ENCODE results near the gene SMG6. TPM values are rescaled to one million over a fixed set of nuclear protein-coding genes. Genes with fewer than 3 reads are reported as not detected.

Gene SMG6
- total and polyA plus RNA-seq, 2 of the 4 experiments (the other 2 are of a cell fraction), result 16.3 to 30.3 TPM

GRCh38 chr17:2331303-2331702, 27.7 kb upstream of the SMG6 start:
- WGBS, 2 experiments (ENCODE audit: extremely low coverage in 2 of 2, insufficient read length in 1 of 2), result no CpG with 5 or more reads among the region's 3 CpGs
- Histone ChIP-seq H2BK20ac (ENCODE audit: low read depth, low read length) (no peak overlapping the region), H3K18ac (ENCODE audit: low read depth, low read length) (no peak overlapping the region), H2AK5ac (ENCODE audit: low read depth, low read length) (no peak overlapping the region), H3K4me3 (ENCODE audit: insufficient read depth, low read depth, low read length) (no peak overlapping the region), H3K79me1 (ENCODE audit: low read depth in 1 of 2, low read length in 2 of 2) (peaks cover 38 to 55% of the 10 kb centered on the region in 2 experiments), H3K9ac (ENCODE audit: low read depth, low read length) (no peak overlapping the region), H4K5ac (ENCODE audit: low read depth, low read length) (no peak overlapping the region), H3K9me3 (ENCODE audit: control insufficient read depth, insufficient read depth, low read length) (no peaks in the 10 kb centered on the region), H3K14ac (replicated peaks; ENCODE audit: low read depth, low read length) (no peak overlapping the region), H3K4ac (ENCODE audit: low read depth, low read length) (no peak overlapping the region), H3K27me3 (ENCODE audit: control insufficient read depth, insufficient read depth, low read length) (no peaks in the 10 kb centered on the region), H4K8ac (ENCODE audit: low read depth in 2 of 2, low read length in 2 of 2) (no peak overlapping the region), H3K23ac (ENCODE audit: low read depth, low read length) (no peak overlapping the region), H3K4me2 (ENCODE audit: low read depth, low read length) (no peak overlapping the region), H2AFZ (replicated peaks; ENCODE audit: low read length, poor library complexity) (no peak overlapping the region), H2BK15ac (ENCODE audit: low read depth, low read length) (no peak overlapping the region), H3K4me1 (ENCODE audit: control insufficient read depth, insufficient read depth, low read length) (peaks cover 2% of the 10 kb centered on the region), H3K36me3 (ENCODE audit: control insufficient read depth, insufficient read depth, low read length) (peaks cover 51% of the 10 kb centered on the region), H2BK120ac (ENCODE audit: low read depth, low read length) (no peak overlapping the region), H4K91ac (ENCODE audit: insufficient read depth, low read depth, low read length) (no peak overlapping the region), H3K27ac (ENCODE audit: insufficient read depth, low read length) (no peak overlapping the region), H2AK9ac (replicated peaks; ENCODE audit: low read depth, low read length, poor library complexity) (no peak overlapping the region), H3K56ac (ENCODE audit: extremely low read depth, insufficient read depth, low read length) (no peak overlapping the region), H3K9me1 (ENCODE audit: insufficient read depth, low read length) (peaks cover 2% of the 10 kb centered on the region; the same call in 1 of the 2 replicates), H4K20me1 (ENCODE audit: insufficient read depth, low read length) (peaks cover 12% of the 10 kb centered on the region; the same call in 1 of the 2 replicates), H2BK5ac (ENCODE audit: low read depth, low read length, poor library complexity, severe bottlenecking) (no peak overlapping the region)
- DNase-seq (no peak), ATAC-seq (ENCODE audit: low read depth) (no peak)
- CTCF ChIA-PET, result no interaction called here
- intact Hi-C loops (cut with micrococcal nuclease) (no loop called here), in situ Hi-C loops (cut with MboI; ENCODE audit: low sequenced_read_pairs) (no loop called here), dilution Hi-C loops (cut with HindIII; ENCODE audit: low sequenced_read_pairs, unreplicated experiment) (no loop called here)
- no peak for TF ChIP-seq MXI1 (IDR thresholded peaks at IDR 0.05; ENCODE audit: borderline replicate concordance, low read depth, low read length)
- TF ChIP-seq CEBPB (IDR thresholded peaks at IDR 0.05; ENCODE audit: low read depth, low read length), result no peak
- TF ChIP-seq MAFK (IDR thresholded peaks at IDR 0.05; ENCODE audit: low read depth, low read length), result no peak
- no peak for TF ChIP-seq RCOR1 (IDR thresholded peaks at IDR 0.05; ENCODE audit: insufficient replicate concordance, low read length)
- TF ChIP-seq BHLHE40 (IDR thresholded peaks at IDR 0.05; ENCODE audit: low read depth, low read length), result no peak
- no peak for TF ChIP-seq RAD21 (IDR thresholded peaks at IDR 0.05; ENCODE audit: low read length)
- no peak for TF ChIP-seq POLR2A (IDR thresholded peaks at IDR 0.05; ENCODE audit: low read depth, low read length)
- TF ChIP-seq, protein P1, sequence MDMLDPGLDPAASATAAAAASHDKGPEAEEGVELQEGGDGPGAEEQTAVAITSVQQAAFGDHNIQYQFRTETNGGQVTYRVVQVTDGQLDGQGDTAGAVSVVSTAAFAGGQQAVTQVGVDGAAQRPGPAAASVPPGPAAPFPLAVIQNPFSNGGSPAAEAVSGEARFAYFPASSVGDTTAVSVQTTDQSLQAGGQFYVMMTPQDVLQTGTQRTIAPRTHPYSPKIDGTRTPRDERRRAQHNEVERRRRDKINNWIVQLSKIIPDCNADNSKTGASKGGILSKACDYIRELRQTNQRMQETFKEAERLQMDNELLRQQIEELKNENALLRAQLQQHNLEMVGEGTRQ (IDR thresholded peaks at IDR 0.05; ENCODE audit: low read depth, low read length), result no peak
- TF ChIP-seq FOS (IDR thresholded peaks at IDR 0.05; ENCODE audit: low read depth, low read length), result no peak
- no peak for TF ChIP-seq CHD1 (IDR thresholded peaks at IDR 0.05; ENCODE audit: low read depth, low read length)
- no peak for TF ChIP-seq RFX5 (IDR thresholded peaks at IDR 0.05; ENCODE audit: low read depth, low read length)
- TF ChIP-seq MAZ (IDR thresholded peaks at IDR 0.05; ENCODE audit: borderline replicate concordance, low read depth, low read length), result no peak
- no peak for TF ChIP-seq NFE2L2 (IDR thresholded peaks at IDR 0.05; ENCODE audit: low read depth, low read length)
- TF ChIP-seq SMC3 (IDR thresholded peaks at IDR 0.05; ENCODE audit: low read depth, low read length), result no peak
- TF ChIP-seq, protein P2, sequence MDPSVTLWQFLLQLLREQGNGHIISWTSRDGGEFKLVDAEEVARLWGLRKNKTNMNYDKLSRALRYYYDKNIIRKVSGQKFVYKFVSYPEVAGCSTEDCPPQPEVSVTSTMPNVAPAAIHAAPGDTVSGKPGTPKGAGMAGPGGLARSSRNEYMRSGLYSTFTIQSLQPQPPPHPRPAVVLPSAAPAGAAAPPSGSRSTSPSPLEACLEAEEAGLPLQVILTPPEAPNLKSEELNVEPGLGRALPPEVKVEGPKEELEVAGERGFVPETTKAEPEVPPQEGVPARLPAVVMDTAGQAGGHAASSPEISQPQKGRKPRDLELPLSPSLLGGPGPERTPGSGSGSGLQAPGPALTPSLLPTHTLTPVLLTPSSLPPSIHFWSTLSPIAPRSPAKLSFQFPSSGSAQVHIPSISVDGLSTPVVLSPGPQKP (IDR thresholded peaks at IDR 0.05; ENCODE audit: borderline replicate concordance, low read depth, low read length), result no peak
- TF ChIP-seq, protein P3, sequence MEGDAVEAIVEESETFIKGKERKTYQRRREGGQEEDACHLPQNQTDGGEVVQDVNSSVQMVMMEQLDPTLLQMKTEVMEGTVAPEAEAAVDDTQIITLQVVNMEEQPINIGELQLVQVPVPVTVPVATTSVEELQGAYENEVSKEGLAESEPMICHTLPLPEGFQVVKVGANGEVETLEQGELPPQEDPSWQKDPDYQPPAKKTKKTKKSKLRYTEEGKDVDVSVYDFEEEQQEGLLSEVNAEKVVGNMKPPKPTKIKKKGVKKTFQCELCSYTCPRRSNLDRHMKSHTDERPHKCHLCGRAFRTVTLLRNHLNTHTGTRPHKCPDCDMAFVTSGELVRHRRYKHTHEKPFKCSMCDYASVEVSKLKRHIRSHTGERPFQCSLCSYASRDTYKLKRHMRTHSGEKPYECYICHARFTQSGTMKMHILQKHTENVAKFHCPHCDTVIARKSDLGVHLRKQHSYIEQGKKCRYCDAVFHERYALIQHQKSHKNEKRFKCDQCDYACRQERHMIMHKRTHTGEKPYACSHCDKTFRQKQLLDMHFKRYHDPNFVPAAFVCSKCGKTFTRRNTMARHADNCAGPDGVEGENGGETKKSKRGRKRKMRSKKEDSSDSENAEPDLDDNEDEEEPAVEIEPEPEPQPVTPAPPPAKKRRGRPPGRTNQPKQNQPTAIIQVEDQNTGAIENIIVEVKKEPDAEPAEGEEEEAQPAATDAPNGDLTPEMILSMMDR (conservative IDR thresholded peaks at IDR 0.05; ENCODE audit: low read depth, low read length), result no peak
- POLR2A ChIA-PET (ENCODE audit: unreplicated experiment), result no interaction called here
- no TSS peak for BruUV-seq (replicated peaks)
